CD4-positive, alpha-beta T cell treated with Interleukin-15 for 1 hour (primary cell): ENCODE data around the gene ANXA2R.
"Not testable (repeated sequence)": the region's sequence is repeated elsewhere in the genome, so short reads cannot be mapped to it uniquely, and the experiment has no call there.

Source experiments
- DNase-seq: peaks from one replicate; pipeline ENCODE4 v3.0.0-alpha.2; 2020

The ANXA2R gene

DNA sequence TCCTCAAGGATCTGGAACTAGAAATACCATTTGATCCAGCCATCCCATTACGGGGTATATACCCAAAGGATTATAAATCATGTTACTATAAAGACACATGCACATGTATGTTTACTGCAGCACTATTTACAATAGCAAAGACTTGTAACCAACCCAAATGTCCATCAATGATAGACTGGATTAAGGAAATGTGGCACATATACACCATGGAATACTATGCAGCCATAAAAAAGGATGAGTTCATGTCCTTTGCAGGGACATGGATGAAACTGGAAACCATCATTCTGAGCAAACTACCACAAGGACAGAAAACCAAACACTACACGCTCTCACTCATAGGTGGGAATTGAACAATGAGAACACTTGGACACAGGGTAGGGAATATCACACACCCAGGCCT is 19.9 kb upstream of the ANXA2R start:
- DNase-seq: not testable (repeated sequence)

GRCh38 chr5:43055098-43055497 is 15.0 kb upstream of the ANXA2R start:
- not testable (repeated sequence) for DNase-seq

GRCh38 chr5:43051684-43052083 is 11.6 kb upstream of the ANXA2R start:
- DNase-seq: no peak

DNA sequence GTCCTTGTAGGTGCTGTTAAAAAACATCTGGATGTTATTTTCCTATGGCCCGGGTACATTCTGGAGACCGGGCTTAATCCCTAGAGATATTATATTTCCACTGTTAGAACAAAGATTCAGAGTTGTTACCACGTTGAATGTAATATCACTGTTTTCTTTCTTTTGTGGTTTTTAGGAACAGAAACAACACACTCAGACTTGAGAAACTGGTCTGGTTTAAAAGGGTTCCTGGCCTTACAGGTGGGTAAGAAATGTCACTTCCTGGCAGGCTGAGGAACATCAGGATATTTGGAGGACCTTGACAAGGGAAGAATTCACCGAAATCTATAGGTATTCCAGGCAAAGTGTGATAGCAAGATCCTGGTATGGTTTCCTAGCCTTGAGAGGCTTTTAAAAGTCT is 10.3 kb upstream of the ANXA2R start:
- no peak for DNase-seq

DNA sequence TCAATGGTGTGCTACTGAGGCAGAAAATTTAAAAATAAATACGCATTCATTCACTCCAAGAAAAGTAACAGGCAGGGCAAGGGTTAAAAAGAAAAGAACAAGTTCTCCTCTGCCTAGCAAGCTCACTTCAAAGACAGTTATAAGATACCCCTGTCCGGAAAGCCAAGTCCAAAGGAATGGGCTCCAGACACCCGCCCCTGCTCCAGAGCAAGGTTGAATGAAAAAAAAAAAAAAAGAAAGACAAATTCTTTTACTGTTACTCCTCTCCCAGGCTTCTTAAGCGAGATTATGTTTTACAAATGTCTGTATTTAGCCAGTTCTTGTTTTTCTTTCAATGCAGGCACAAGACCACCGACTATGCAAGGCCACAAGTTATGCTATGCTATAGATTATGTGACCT is 9.1 kb upstream of the ANXA2R start:
- DNase-seq: no peak

DNA sequence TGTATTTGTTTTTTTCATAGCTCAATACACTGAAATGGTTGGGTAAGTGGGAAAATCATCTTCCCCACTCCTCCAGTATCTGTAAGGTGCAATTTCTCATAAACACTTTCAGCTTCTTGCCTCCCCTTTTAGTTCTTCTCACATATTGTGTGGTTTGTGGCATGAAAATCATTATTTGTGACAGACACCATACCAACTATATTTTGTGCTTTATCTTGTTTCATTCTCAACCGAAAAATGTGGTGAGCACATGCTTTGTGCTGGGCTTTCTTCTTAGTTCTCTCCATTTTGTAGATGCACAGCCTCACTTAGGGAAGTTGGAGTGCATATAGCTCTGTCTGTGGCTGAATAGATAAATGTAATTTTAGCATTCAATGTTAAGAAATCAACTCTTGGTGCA is 6.4 kb upstream of the ANXA2R start:
- DNase-seq: no peak

- DNase-seq: no peak
Observed at GRCh38 chr5:43045236-43045635, 5.1 kb upstream of the ANXA2R start.

- no peak for DNase-seq
Observed at GRCh38 chr5:43044181-43044914, 4.2 kb upstream of the ANXA2R start.

DNA sequence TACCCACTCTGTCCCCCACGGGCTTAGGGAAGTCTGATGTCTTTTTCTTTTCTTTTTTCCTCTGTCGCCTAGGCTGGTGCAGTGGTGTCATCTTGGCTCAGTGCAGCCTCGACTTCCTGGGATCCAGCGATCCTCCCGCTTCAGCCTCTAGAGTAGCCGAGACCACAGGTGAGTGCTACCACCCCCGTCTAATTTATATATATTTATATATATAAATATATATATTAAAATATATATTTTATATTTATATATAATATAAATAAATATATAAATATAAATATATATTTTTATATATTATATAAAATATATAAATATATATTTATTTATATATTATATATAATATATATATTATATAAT is 3.3 kb upstream of the ANXA2R start:
- no peak for DNase-seq

GRCh38 chr5:43042626-43043399 is 2.7 kb upstream of the ANXA2R start:
- peak; percentile 79 for DNase-seq

GRCh38 chr5:43042176-43042625 is 2.1 kb upstream of the ANXA2R start:
- peak; percentile 95 for DNase-seq

GRCh38 chr5:43041669-43042175 is 1.6 kb upstream of the ANXA2R start:
- peak; percentile 78 for DNase-seq

DNA sequence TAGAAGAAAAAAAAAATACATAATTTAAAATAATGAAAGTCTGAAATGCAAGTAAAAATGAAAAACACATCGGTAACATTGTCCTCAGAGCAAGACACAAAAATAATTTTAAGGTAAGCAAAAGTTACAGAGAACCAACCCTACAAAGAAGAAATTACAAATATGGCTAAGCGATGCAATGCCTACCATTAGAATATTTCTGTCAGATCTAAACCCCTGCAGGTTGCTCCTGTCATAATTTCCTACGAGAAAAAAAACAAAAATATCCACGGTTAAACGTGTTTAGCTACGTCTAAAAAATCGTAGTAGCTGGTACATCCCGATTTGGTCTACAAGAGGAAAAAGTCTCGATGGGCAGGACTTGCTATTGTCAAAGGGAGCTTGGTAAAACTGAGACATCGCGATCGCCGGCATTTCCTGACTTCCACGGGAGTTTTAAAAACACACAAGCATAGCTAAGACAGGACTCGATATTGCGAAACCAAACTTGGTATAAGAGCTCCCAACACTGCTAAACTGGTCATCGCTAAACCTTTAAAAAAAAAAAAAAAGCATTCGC is 1.1 kb upstream of the ANXA2R start:
- peak; percentile 61 for DNase-seq

GRCh38 chr5:43039471-43040286 is 440 bp downstream of the ANXA2R start:
- DNase-seq: peak; percentile 72

- no peak for DNase-seq
Observed at GRCh38 chr5:43039152-43039470, 1.0 kb downstream of the ANXA2R start.

DNA sequence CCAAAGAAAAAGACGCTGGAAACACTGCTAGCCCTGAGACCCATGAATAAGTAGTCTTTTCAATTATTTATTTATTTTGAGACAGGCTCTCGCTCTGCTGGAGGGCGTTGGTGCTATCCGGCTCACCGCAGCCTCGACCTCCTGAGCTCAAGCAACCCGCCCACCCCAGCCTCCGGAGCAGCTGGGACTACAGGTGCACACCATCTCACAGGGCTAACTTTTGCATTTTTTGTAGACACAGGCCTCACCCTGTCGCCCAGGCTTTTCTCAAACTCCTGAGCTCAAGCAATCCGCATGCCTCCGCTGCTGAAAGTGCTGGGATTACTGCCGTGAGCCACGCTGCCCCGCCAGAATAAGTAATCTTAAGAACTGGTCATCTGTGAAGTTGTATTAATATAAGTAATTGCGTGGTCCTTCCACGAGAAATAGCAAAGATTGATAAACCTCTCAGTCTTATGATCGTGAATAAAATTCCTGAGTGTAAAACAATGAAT is 1.6 kb downstream of the ANXA2R start:
- peak; percentile 40 for DNase-seq

DNA sequence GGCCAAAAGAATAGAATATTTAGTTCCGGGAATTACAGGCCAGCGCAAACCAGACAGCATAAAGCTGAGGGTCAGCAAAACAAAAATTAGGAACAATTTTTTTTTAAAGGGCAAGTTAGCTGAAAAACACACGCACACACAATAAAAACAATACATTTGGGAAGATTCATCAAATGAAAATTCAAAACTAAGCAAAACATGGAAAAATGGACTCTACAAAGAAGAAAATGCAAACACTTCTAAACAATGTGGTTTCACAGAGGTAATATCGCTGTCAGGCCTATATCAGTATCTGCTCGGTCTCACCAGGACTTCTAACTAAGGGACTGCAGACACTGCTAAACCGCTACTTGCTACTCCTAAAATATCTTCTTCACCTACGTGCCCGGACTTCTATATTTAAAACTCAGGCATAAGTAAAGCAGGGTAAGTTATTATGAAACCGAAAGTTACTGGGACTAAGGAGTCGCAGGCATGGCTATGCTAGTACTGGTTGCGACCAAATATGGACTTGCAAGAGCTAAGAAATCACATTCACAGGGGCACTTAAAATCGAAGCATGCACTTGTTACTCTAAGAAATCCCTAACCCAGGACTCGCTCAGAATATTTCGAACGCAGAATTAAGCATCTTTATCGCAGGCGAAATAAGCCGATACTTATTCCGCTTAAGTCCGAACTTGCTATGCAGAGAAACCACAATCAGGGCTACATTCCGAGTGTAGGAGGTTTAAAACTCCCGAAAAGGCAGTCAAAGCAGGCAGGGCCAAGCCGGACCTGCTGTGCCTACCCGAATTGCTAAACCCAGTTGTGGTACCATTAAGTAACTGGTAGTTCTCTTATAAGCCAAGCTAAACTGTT is 2.3 kb downstream of the ANXA2R start:
- DNase-seq: peak; percentile 61

DNA sequence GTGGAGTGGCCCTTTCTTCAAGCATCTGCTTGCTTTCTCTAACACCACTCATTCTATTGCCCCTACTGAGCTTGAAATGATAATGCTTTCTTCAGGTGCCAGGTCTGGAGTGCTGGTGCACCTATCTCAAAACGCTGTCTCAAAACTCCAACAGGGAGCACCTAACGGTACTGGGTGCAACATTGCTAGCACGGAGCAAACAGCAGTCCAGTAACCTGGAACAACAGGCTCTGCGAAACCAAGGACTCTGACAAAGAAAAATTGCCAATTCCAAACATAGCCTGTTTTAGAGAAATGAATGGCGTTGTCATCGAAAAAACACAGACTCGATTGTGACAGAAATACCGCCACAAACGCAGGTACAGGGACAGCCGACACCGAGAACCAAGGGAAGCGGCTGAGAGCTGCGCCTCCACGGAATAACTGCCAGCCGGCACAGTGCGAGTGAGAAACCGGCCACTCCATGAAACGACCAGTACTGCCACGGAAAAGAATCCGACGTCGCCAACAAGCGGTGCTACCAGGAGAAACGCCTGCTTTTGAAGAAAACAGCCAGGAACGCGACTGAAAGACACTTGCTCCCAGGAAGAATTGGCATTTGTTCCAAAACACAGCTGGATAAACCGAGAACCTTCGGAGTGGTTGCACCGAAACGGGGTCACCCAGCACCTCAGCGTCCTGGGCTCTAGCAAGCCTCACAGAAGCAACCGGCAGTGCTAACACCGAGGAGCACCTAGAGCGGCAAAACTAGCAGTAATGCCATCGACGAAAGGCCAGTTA is 3.1 kb downstream of the ANXA2R start:
- no peak for DNase-seq

DNA sequence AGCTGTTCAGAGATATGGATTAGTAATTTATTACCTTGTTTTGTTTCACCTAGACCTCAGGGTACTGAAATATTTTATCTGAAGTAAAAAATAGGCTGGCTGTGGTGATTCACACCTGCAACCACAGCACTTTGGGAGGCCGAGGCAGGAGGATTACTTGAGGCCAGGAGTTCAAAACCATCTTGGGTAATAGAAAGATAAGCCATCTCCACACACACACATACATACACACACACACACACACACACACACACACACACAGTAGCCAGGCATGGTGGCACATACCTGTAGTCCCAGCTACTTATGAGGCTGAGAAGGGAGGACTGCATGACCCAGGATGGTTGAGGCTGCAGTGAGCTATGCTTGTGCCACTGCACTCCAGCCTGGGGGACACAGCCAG is 3.7 kb downstream of the ANXA2R start:
- DNase-seq: no peak

GRCh38 chr5:43034591-43034968 is 5.5 kb downstream of the ANXA2R start:
- no peak for DNase-seq
